Hindlimb muscle (tissue), 1 donor: ENCODE measurements around the gene PRDM8. TPM values are rescaled to one million over a fixed set of nuclear protein-coding genes. Genes with fewer than 3 reads are reported as not detected.

Source experiments
- DNase-seq: peaks from one replicate; pipeline ENCODE4 v3.0.0-alpha.2; 2013
- polyA plus RNA-seq: library from polyadenylated mRNA; unstranded; fragments of 120-200 nt; gene quantifications from one replicate; pipeline ENCODE4 v1.2.1, GENCODE V29; 2013; ENCODE audit not compliant: insufficient read length

The PRDM8 gene
- polyA plus RNA-seq, 1 donor: 17.1 TPM

- peak; percentile 92 for DNase-seq
These were observed 13.1 kb upstream of the PRDM8 start for GRCh38 chr4:80184053-80184824.

GRCh38 chr4:80184825-80185756 is 12.2 kb upstream of the PRDM8 start:
- DNase-seq: peak; percentile 70

DNA sequence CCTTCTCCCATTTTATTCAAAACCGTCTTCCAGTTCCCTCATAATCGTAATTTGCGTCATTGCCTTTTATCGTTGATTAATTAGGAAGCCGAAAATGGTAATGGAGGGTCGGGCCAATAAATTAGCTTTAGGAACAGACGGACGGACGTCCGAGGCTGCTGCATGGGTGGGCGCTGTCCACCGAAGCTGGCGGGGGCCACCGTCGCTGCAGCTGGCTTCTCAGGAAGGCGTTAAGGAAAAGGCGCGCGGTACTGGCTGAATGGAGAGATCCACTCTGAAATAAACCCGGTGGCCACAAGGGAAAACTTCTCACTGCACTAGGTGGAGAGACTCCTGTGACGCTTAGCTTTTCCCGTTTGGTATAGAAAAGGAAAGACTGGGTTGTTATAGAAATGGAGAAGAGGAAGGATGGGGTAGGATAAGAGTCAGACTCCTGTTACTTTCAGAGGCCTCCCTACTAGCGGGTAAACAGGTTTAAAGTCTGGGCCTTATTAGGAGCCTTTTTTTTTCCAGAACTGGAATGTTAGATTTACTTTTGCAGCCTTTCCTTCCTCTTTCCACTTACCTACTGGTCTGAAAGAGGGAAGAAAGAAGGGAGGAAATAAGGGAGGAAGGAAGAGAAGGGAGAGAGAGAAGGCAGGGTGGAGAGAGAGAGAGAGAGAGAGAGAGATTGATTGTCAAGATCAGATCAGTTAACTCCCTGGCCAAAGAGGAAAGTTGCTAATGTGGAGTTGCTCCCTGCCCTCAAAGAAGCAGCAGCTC is 11.3 kb upstream of the PRDM8 start:
- no peak for DNase-seq

DNA sequence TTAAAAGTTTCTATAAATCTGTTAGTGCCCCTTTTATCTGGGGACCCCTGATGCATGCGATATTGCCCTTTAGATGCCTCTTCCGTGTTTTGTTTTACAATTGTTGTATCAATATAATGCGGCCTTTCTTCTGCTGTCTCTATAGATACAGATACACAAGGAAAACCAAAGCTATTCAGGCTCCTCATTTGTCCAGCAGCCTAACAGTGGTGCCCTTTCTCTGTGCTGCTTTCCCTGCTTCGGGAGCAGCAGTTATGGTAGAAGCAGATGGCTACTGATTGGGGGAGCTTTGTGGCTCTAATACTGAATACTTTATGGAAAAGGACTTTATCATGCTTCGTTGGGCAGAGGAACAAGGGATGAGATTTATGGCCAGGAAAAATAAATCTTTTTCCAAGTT is 10.6 kb upstream of the PRDM8 start:
- no peak for DNase-seq

GRCh38 chr4:80187677-80188076 is 9.6 kb upstream of the PRDM8 start:
- DNase-seq: no peak

DNA sequence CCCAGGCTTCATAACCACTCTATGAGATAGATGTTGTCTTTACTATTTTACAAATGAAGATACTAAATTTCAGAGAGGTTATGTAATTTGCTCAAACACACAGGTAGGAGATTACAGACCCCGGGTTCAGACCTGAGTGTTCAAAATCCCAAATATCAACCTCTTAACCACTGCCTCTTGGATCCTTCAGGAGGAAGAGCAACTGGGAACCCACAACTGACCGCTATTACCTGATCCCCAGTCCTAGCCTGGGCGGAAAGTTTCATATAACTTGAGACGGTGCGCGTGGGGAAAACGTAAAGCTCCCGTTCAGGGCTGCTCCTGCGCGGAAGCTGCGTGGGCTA is 8.9 kb upstream of the PRDM8 start:
- DNase-seq: no peak

- no peak for DNase-seq
These were observed 8.4 kb upstream of the PRDM8 start for GRCh38 chr4:80188801-80189458.

- no peak for DNase-seq
These were observed 7.7 kb upstream of the PRDM8 start for GRCh38 chr4:80189581-80189955.

GRCh38 chr4:80189956-80190677 is 7.2 kb upstream of the PRDM8 start:
- DNase-seq: no peak

- no peak for DNase-seq
These were observed 4.9 kb upstream of the PRDM8 start for GRCh38 chr4:80192252-80192866.

- no peak for DNase-seq
These were observed 4.4 kb upstream of the PRDM8 start for GRCh38 chr4:80192937-80193336.

DNA sequence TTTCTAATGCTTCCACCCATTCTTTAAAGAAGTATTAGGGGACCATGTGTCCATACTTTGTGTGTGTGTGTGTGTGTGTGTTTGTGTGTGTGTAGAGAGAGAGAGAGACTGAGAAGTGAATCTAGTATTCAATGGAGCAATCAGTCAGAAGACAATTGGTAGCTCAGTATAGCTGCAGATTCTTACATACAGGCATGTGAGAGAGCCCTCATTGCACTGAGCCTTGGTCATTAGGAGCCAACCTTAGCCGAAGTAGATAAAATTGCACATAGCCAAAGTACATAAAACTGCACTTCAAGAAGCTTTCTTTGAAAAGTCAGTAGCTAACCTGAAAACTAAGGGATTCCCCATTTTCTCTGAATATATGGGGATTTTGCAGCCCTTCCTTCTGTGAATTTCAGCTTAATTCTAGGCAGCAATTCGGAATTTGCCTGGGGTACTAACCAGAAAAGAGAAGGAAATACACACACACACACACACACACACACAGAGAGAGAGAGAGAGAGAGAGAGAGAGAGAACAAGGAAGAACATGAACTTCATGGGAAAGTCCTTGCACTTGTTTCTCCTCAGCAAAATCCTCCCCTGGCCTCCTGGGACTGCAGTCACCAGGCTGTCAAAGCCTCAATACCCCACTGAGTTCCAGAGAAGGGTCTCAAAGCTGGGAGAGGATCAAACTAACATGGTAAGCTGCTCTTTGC is 1.7 kb upstream of the PRDM8 start:
- DNase-seq: no peak

- DNase-seq: no peak
These were observed 913 bp upstream of the PRDM8 start for GRCh38 chr4:80196259-80196921.

DNA sequence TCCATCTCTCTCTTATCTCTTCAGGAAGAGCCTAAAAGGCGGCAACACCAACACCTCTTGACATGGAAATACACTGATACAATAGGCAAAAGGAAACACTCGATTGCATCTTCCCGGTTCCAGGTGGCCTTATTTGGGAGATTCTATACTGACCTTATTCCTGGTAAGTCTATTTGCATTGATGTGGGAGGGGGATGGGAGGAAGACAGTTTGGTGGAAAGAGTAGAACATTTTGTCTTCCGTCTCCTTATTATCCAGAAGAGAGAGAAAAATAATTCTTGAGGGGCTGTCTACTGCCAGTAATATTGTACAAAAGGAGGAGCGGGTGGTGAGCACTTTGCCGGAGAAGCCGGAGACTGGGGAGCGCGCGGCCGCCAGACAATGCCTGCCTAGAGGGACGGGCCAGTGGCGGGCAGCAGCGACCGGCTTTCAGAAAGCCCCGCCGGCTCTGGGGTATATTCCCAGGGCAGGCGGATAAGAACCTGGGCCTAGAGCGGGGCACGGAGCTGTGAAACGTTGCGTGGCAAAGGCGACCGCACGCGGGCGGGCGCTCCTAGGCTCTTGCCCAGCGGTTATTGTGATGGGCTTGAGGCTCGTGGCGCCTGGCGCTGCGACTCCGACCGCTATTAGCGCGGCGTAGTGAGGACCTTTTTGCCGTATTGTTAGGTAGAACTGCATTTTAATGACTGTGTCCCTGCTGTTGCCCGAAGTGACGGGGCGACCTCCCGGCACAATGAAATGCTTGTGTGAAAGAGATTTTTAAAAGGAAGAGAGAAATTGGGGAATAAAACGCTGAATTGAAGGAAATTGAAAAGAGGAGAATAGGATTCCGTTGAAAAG is 518 bp downstream of the PRDM8 start:
- no peak for DNase-seq

DNA sequence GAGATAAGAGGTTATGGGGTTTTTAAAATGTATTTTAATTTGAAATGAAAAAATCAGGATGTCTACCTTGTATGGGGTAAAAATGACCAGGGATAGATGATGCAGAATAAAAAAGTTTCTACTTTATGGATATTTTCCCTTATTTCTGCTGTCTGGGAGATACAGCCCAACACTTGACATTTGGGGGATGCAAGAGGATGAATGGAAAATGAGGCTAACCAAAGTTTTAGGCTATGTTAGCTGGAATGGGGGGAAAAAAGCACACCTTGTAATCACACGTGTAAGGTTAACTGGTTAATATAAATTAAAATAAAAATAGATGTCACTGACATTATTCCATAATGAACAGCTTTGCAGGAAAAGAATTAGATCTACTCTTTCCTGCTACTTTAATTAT is 1.1 kb downstream of the PRDM8 start:
- no peak for DNase-seq

DNA sequence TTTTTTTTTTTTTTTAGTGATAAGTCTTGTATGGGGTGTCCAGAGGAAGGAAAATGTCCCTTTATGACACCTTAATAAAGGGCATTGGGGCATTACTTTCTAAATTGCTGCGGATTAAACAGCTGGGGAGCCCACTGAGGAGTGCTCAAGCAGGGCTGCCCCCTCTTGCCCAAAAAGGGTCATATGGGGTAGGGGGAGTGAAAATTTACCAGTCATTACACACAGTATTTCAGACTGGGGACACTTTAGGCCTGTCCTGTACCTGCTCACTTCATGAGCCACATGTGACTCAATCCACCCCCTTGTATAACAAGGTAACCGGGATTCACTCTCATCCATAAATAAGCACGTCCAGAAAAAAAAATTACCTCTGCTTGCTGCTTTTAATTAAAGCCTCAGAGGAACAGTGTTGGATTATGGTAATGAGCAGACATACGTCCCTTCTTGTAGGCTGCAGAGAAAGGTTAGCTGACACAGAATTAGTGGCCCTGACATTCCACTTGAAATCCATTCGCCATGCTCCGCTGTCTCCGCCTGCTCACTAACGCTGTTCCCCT is 1.8 kb downstream of the PRDM8 start:
- no peak for DNase-seq

DNA sequence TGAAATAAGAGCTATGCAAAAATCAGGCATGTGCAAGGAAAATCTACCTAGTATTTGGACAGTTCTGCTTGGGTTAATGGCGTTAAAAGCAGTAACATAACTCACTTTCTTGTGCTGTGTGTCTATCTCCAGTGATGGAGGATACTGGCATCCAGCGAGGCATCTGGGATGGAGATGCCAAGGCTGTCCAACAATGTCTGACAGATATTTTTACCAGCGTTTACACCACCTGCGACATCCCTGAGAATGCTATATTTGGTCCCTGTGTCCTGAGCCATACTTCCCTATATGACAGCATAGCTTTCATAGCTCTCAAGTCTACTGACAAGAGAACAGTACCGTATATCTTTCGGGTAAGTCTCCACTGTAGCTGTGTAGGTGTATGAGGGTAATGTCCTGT is 2.6 kb downstream of the PRDM8 start:
- DNase-seq: no peak

DNA sequence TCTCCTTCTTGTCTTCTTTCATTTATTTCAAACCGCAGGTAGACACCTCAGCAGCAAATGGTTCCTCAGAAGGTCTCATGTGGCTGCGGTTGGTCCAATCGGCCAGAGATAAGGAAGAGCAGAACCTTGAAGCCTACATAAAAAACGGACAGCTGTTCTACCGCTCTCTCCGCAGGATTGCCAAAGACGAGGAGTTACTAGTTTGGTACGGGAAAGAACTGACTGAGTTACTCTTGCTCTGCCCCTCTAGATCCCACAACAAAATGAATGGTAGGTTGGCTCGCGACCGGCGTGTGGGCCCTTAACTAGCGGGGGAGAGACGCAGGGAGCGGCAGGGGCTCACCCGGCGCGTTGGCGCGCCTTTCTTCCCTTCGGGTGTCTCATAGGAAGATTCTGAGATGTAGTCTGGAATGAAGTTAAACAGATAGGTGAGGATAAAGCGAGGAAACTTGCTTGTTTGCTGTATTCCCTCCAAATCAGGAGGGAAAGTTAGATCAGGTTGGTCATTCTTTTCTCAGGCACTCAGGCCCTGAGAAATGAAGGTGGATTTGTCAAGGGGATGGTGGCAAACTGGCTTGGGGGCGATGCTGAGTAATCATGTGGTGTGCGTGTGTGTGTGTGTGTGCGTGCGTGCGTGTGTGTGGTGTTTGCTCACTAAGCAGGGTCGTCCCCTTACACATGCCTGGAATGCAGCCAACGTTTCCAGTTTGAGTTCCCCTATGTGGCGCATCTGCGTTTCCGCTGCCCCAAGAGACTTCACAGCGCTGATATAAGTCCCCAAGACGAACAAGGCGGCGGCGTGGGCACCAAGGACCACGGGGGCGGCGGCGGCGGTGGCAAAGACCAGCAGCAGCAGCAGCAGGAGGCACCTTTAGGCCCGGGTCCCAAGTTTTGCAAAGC is 4.2 kb downstream of the PRDM8 start:
- DNase-seq: peak; percentile 66
